GM12878 (cell line): ENCODE results near the gene B3GNT2. TPM values are rescaled to one million over a fixed set of nuclear protein-coding genes. Genes with fewer than 3 reads are reported as not detected.

ENCODE experiments used
- ATAC-seq: fragments of 200-7000 bp; cut with Tn5 transposase; 3 replicates; pipeline ENCODE4 v1.9.1; 2020; ENCODE audit warnings: mild to moderate bottlenecking, moderate library complexity
- BruUV-seq: library from RNA; stranded (reverse); fragments of 400-500 nt; replicated peaks from 2 replicates; lab custom pipeline; 2021; lab: Mats Ljungman, UMichigan
- CTCF ChIA-PET: fragments of 300-600 bp; sonication (Branson Sonifier 250); formaldehyde crosslinking; extraction: SDS; loops from one replicate; lab custom pipeline; 2021; ENCODE audit warnings: inconsistent platforms; lab: Yijun Ruan, JAX
- POLR2A ChIA-PET: fragments of 350-600 bp; formaldehyde crosslinking; extraction: SDS; loops from one replicate; lab custom pipeline; 2021; ENCODE audit warnings: inconsistent platforms; lab: Charles Lee
- RAD21 ChIA-PET: fragments of 300-600 bp; sonication (Branson Sonifier 250); formaldehyde crosslinking; loops from one replicate; lab custom pipeline; 2023; ENCODE audit warnings: antibody characterized with exemption; ENCODE audit not compliant: unreplicated experiment; lab: Charles Lee
- SMC1A ChIA-PET: fragments of 300-600 bp; sonication (Branson Sonifier 250); formaldehyde crosslinking; loops from one replicate; lab custom pipeline; 2023; ENCODE audit not compliant: unreplicated experiment, uncharacterized antibody; lab: Charles Lee
- DNase-seq: peaks from one replicate; pipeline ENCODE4 v3.0.0-alpha.2; 2011; ENCODE audit warnings: low read depth, low spot score
- FAIRE-seq: peaks from 3 replicates; lab custom pipeline; 2011; peaks lifted over from hg19 to GRCh38; lab: Jason Lieb, UNC
- H2AFZ ChIP-seq: 2 replicates; pipeline ENCODE4 v1.6.0; 2011; ENCODE audit warnings: low read depth, low read length, control low read depth; ENCODE audit not compliant: control insufficient read depth
- H3K27ac ChIP-seq: 2 replicates; pipeline ENCODE4 v1.5.1; 2011; ENCODE audit warnings: control low read depth; ENCODE audit not compliant: control insufficient read depth, insufficient read depth
- H3K27me3 ChIP-seq, 2 experiments: replicated peaks in 1 of 2; 2 replicates each; pipeline versions ENCODE4 v1.6.0 to v1.6.1; 2011; ENCODE audit warnings: low read length in 1 of 2; ENCODE audit not compliant: control insufficient read depth in 2 of 2, insufficient read depth in 2 of 2
- H3K36me3 ChIP-seq, 2 experiments: 2 replicates each; pipeline ENCODE4 v1.5.1; 2011; ENCODE audit warnings: low read length in 1 of 2; ENCODE audit not compliant: control insufficient read depth in 2 of 2, insufficient read depth in 2 of 2
- H3K4me1 ChIP-seq: 2 replicates; pipeline ENCODE4 v1.6.1; 2011; ENCODE audit warnings: mild to moderate bottlenecking, low read length, moderate library complexity, mixed read lengths; ENCODE audit not compliant: control insufficient read depth, insufficient read depth
- H3K4me2 ChIP-seq: 2 replicates; pipeline ENCODE4 v1.6.0; 2011; ENCODE audit warnings: control low read depth; ENCODE audit not compliant: control insufficient read depth, insufficient read depth
- H3K4me3 ChIP-seq: fragments of 200-600 bp; sonication (generic); 2 replicates; pipeline ENCODE4 v1.5.1; 2016
- H3K79me2 ChIP-seq: 2 replicates; pipeline ENCODE4 v1.6.0; 2011; ENCODE audit warnings: low read length; ENCODE audit not compliant: control insufficient read depth, insufficient read depth
- H3K9ac ChIP-seq: 2 replicates; pipeline ENCODE4 v1.8.0; 2011; ENCODE audit warnings: low read length, control low read depth, mixed read lengths; ENCODE audit not compliant: control insufficient read depth, insufficient read depth
- H3K9me3 ChIP-seq: replicated peaks from 3 replicates; pipeline ENCODE4 v1.5.1; 2011; ENCODE audit warnings: mild to moderate bottlenecking, low read length; ENCODE audit not compliant: control insufficient read depth, insufficient read depth
- H4K20me1 ChIP-seq: 2 replicates; pipeline ENCODE4 v1.6.0; 2011; ENCODE audit not compliant: control insufficient read depth, insufficient read depth
- ATF2 ChIP-seq: IDR thresholded peaks from 2 replicates; pipeline ENCODE4 v1.6.1; 2012; ENCODE audit warnings: low read length, inconsistent platforms
- BCL3 ChIP-seq: IDR thresholded peaks from 2 replicates; pipeline ENCODE4 v1.6.1; 2011; ENCODE audit warnings: borderline replicate concordance, low read depth, mild to moderate bottlenecking, moderate library complexity, low read length; ENCODE audit not compliant: insufficient read depth, poor library complexity, severe bottlenecking
- CEBPB ChIP-seq, 2 experiments: fragments of 150-350 bp in 1 of 2; IDR thresholded peaks; 2 replicates each; pipeline ENCODE4 v1.6.1; 2012 to 2014; ENCODE audit warnings: low read depth in 2 of 2, low read length in 2 of 2, borderline replicate concordance in 1 of 2, inconsistent platforms in 1 of 2
- HDAC2 ChIP-seq: fragments of 200-600 bp; sonication (generic); IDR thresholded peaks from 2 replicates; pipeline ENCODE4 v1.6.1; 2017
- KAT2A ChIP-seq: conservative IDR thresholded peaks from 2 replicates; pipeline ENCODE4 v1.6.1; 2011; ENCODE audit warnings: low read depth, low read length; ENCODE audit not compliant: control insufficient read depth
- SMAD1 ChIP-seq: fragments of 450-650 bp; IDR thresholded peaks from 2 replicates; pipeline ENCODE4 v1.6.1; 2018; ENCODE audit warnings: mild to moderate bottlenecking, low read depth; ENCODE audit not compliant: partially characterized antibody
- ZNF24 ChIP-seq: fragments of 450-650 bp; IDR thresholded peaks from 2 replicates; pipeline ENCODE4 v1.6.1; 2017; ENCODE audit warnings: antibody characterized with exemption, mild to moderate bottlenecking
- WGBS: methylation state at CpG from one replicate; pipeline ENCODE4 v1.1.6; 2016; ENCODE audit warnings: low lambda C conversion rate; ENCODE audit not compliant: insufficient replicate concordance, insufficient coverage; ENCODE audit errors: missing lambda C conversion rate; 5-methylcytosine and 5-hydroxymethylcytosine counted together
- in situ Hi-C: fragments of 300-500 bp; cut with MboI; formaldehyde crosslinking; loops from 9 replicates; pipeline ENCODE4 v1.14.3; 2018; ENCODE audit warnings: mixed read lengths
- intact Hi-C: fragments of 100-400 bp; cut with micrococcal nuclease; formaldehyde crosslinking; loops from one replicate; pipeline ENCODE4 v1.14.2; 2022; ENCODE audit not compliant: unreplicated experiment
- polyA plus RNA-seq, 11 experiments: library from polyadenylated mRNA; depleted of rRNA in 4 of 11; unstranded in 6 of 11; stranded (reverse) in 5 of 11; fragments of >200 nt; fragmentation: Nextera tagmentation in 4 of 11; fragmentation: Illumina TruSeq in 1 of 11; extraction: Ambion mirVana in 4 of 11; extraction: Trizol in 1 of 11; gene quantifications; 1 replicate in 1 of 11; 2 replicates in 10 of 11; pipeline versions ENCODE4 v1.2.1 to v1.2.3, GENCODE V29; 2011 to 2016; ENCODE audit warnings: inconsistent platforms in 2 of 11, missing spikeins in 2 of 11, low read depth in 1 of 11
- total RNA-seq, 4 experiments: library from RNA; depleted of rRNA in 3 of 4; stranded (reverse); fragments of >200 nt in 3 of 4; fragmentation: Illumina TruSeq in 1 of 4; extraction: Trizol in 1 of 4; gene quantifications; 2 replicates each; pipeline versions ENCODE4 v1.2.1 to v1.2.3, GENCODE V29; 2013 to 2021

B3GNT2 gene
- total and polyA plus RNA-seq, 10 of the 15 experiments (the other 5 are each of a cell fraction or from before 2014, with no cell fraction given) = 19.7 to 103 (median 76.3) TPM

- Histone ChIP-seq H3K4me1 (peaks cover 30% of the 10 kb centered on the region), H2AFZ (no peak overlapping the region), H3K27ac (peak overlapping the region; percentile 89), H3K79me2 (peaks cover 99% of the 10 kb centered on the region), H3K27me3 (no peaks in the 10 kb centered on the region), H3K4me3 (peak overlapping the region; percentile 86), H3K9ac (peak overlapping the region; percentile 94), H3K36me3 (peaks cover 0 to 3% of the 10 kb centered on the region in 2 experiments; a peak in 1 of 4 replicates), H3K9me3 (no peaks in the 10 kb centered on the region), H4K20me1 (peaks cover 25% of the 10 kb centered on the region), H3K4me2 (peak overlapping the region; percentile 73)
- in situ Hi-C loops (loop anchor here (10.0 kb wide), 2 partner anchors 205 to 215 kb away; no protein-coding TSS in a partner anchor), intact Hi-C loops (loop anchor here (2.0 to 10.0 kb wide), 6 partner anchors 105 to 282 kb away; no protein-coding TSS in a partner anchor)
- SMC1A ChIA-PET = interaction anchor here (0.6 to 5.1 kb wide), 30 partner anchors 8 to 214 kb away, joined by 3 to 91 read pairs (median 5); no protein-coding TSS in a partner anchor
- CTCF ChIA-PET = interaction anchor here (0.5 to 3.3 kb wide), 19 partner anchors 10 to 280 kb away, joined by 3 to 15 read pairs (median 4); no protein-coding TSS in a partner anchor
- RAD21 ChIA-PET = interaction anchor here (0.6 to 5.1 kb wide), 19 partner anchors 10 to 214 kb away, joined by 3 to 114 read pairs (median 10); no protein-coding TSS in a partner anchor
- BruUV-seq = no TSS peak
- FAIRE-seq (no peak), ATAC-seq (no peak), DNase-seq (no peak)
- 36% methylated on average over 1 of the region's 1 CpG for WGBS
- POLR2A ChIA-PET = interaction anchor here (0.5 to 3.6 kb wide), 17 partner anchors 10 to 214 kb away, joined by 3 to 49 read pairs (median 7); no protein-coding TSS in a partner anchor
- peak; percentile 32; the same call in 1 of the 2 replicates for TF ChIP-seq ATF2
- peak in 1 of 2 experiments; percentile 39; a peak in 1 of 4 replicates for TF ChIP-seq CEBPB (IDR thresholded peaks at IDR 0.05; ENCODE audit: borderline replicate concordance in 1 of 2, low read depth in 2 of 2, low read length in 2 of 2)
- no peak for TF ChIP-seq KAT2A
- TF ChIP-seq SMAD1 = no peak
- peak; percentile 33 for TF ChIP-seq BCL3
- TF ChIP-seq ZNF24 = 0 out of 2 replicates have a peak, but pooled peaks have one; percentile 8
- no peak for TF ChIP-seq HDAC2
These were observed 3.6 kb downstream of the B3GNT2 start for GRCh38 chr2:62199392-62200125.
